ENCODE measurements around the gene ZBTB7A.

ZBTB7A gene

GRCh38 chr19:4053423-4054324 lies 13.0 kb downstream of the ZBTB7A start:
- no peak for DNase-seq (ENCODE audit: low read depth)

GRCh38 chr19:4052993-4053422 lies 13.7 kb downstream of the ZBTB7A start:
- peak; percentile 55 for DNase-seq (ENCODE audit: low read depth)

DNA sequence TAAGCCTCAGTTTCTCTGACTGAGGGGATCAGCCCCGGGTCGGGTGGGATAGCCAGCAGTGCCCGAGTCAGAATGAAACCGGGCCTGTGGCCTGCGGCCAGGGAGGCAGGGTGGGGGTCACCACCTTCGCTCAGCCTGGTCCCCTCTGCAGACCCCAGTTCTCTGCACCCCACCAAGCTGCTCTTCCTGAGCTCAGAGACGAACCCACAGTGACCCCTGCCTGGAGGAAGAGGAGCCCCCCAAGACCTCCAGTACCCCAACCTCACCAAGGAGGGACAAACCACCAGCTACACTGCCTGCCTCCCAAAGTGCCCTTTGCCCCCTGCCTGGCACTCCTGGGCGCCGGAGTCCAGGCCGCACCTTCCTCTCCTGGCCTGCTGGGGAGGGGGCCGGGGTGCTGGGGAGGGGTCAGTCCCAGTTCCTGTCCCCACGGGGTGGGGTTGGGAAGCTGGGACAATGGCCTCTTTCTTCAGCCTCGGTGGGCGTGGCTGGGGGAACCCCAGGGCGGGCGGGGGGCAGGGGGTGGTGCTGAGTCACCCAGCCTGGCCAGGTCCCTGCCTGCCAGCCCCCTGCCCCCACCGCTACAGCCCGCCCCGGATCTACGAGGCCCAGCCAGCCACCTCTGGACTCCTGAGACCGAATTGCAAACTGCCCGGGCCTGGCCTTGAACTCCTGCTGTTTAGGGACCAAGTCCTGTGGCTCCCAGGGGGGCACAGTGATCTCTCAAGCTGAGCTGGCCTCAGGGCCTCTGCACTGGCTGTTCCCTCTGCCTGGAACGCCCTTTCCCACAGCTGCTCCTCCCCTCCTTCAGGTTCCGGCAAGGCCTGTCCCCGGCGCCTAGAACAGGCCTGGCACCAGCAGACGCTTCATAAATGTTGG lies 14.3 kb downstream of the ZBTB7A start:
- DNase-seq (ENCODE audit: low read depth), result peak; percentile 76

GRCh38 chr19:4051175-4052101 lies 15.3 kb downstream of the ZBTB7A start:
- peak; percentile 88 for DNase-seq (ENCODE audit: low read depth)

DNA sequence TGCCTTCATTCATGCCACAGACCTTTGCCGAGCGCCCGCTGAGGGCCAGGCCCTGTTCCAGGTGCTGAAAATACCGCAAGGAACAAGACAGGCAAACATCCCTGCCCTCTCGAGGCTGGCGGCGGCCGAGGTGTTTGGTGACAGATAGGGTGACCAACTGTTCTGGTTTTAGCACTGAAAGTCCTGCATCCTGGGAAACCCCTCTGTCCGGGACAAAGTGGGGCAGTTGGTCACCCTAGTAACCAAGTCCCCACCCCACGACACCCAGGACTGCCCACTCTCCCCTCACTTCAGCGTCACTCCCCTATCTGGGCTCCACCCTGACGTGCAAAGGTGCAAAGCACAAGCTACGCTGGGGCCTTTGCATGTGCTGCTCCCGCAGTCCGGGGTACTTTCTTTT lies 17.3 kb downstream of the ZBTB7A start:
- DNase-seq (ENCODE audit: low read depth), result no peak

DNA sequence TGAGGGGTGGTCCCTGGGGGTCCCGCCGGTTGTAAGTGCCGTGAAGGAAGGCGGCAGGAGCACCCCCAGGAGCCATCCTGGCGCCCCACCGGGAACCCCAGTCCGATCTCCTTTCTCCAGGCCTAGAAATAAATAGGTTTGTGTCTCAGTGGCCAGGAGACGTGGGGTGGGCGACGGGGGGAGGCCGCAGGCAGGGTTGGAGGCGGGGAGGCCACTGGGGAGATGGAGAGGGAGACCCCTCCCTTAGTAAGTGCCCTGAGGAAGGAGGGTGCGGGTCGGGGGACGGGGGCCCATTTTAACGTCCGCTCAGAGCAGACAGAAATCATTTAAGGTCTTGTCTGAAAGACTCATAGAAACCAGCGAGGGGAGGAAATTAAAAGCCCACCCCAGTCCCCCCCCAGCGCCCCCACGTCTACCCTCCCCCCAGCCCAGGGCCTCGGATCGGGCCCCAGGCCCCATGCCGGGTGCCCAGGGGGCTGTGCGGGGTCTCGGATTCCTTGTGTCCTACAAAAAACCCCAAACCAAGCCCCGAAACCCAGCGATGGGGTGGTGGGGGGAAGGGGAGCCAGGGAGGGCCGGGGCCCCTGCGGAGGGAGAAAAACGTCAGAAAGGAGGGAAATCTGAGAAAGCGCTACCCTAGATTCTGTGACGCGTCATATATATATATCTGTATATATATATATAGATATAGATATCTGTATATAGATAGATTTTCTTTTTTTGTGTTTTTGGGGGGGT lies 19.6 kb downstream of the ZBTB7A start:
- DNase-seq (ENCODE audit: low read depth), result no peak

GRCh38 chr19:4046362-4046691 lies 20.4 kb downstream of the ZBTB7A start:
- no peak for DNase-seq (ENCODE audit: low read depth)

DNA sequence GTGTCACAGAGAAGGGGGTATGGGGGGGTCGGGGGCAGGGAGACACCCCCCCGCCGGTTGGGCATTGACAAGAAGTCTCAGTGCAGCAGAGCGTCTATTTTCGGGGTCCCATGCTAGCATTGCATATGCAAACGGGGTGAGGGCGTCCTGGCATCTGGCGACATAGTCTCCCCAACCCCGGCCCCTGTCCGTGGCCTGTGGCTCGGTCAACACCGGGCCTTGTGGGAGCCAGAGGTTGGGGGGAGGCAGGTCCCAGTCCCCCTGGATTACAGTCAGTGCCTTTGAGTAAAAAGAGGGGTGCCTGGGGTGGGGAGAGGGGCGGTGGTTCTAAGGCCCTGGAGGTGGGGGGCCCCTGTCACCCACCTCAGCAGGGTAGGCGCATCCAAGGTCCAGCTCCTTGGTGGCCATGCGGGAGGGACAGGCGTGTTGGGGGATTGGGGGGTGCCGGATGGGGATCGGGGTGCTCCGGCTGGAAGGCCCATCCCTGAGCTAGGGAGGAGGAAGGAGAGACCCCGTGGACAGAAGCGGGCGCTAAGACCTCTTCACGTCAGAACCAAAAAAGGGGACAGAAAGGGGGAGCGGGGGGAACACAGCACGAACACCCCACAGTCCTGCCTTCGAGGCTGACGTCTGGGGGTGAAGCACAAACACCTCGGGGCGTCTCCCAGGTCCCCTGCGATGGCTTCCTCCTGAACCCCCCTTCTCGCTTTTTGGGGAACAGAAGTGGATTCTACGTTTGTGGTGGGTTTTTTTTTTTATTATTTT lies 20.9 kb downstream of the ZBTB7A start:
- no peak for DNase-seq (ENCODE audit: low read depth)

- no peak for DNase-seq (ENCODE audit: low read depth)
Observed at GRCh38 chr19:4044990-4045465, 21.7 kb downstream of the ZBTB7A start.

- DNase-seq (ENCODE audit: low read depth), result no peak
Observed at GRCh38 chr19:4043966-4044715, 22.6 kb downstream of the ZBTB7A start.

DNA sequence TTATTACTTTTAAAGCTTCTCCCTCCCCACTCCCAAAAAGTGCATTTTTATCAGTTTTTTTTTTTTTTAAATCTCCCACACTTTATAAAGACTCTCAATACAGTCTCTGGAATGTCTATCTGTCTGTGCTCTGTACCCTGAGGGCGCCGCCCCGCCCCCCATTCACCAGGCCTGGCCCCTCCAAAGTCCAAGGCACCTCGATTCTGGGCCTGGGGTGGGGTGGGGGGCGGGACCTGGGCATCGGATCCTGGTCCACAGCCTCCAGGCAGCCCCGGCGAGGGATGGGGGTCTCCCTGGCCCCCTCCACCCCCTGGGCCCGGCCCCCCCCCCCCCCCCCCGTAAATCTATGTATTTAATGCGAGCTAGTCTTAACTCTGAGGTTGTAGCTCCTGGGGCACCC lies 23.3 kb downstream of the ZBTB7A start:
- DNase-seq (ENCODE audit: low read depth), result no peak

- DNase-seq (ENCODE audit: low read depth), result no peak
Observed at GRCh38 chr19:4042731-4043082, 24.0 kb downstream of the ZBTB7A start.

- DNase-seq (ENCODE audit: low read depth), result no peak
Observed at GRCh38 chr19:4042064-4042730, 24.5 kb downstream of the ZBTB7A start.

- DNase-seq (ENCODE audit: low read depth), result no peak
Observed at GRCh38 chr19:4038661-4039423, 27.9 kb downstream of the ZBTB7A start.

DNA sequence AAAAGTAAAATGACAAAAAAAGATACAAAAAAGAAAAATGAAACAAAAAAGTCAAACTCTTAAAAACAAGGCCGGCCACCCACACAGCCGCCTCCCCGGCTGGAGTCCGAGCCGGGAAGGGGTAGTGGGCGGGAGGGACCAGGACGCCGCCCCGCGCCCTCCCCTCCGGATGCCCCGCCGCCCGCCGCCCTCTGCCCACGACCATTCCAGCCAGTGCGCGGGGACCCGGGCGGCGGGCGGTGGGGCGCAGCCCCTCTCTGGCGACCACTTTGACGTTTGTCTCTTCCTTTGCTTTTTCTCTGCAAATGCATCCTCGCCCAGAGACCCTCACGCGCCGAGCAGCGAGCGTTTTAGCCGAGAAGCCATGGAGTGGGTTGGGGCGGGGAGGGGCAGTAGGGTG lies 28.6 kb downstream of the ZBTB7A start:
- DNase-seq (ENCODE audit: low read depth), result no peak

- DNase-seq (ENCODE audit: low read depth), result no peak
Observed at GRCh38 chr19:4037301-4037949, 29.3 kb downstream of the ZBTB7A start.

DNA sequence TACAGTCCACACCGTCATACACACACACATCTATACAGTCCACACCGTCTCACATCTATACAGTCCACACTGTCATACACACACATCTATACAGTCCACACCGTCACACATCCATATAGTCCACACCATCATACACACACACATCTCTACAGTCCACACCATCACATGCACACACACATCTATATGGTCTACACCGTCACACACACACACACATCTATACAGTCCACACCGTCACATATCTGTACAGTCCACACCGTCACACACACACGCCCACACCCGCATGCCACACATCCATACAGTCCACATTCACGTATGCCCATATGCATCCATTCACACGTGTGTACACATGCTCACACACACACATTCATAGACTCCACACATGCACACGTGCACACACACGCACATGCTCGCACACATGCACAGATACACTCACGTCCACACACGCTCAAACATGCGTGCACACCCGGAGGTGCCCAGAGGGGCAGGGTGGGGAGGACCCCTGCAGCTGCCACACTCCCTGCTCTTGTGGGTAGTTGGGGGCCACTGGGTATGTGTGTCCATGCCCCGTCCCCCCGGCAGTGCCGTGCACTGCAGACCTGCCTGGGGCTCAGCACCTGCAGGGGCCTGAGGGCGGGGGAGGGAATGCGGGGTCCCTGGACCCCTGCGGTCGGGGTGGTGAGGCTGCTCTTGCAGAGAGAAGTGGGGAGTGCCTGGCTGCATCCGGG lies 30.0 kb downstream of the ZBTB7A start:
- no peak for DNase-seq (ENCODE audit: low read depth)

Data from ELR (cell line).